Measurements from ENCODE around the gene CTPS2.

GRCh38 chrX:16665089-16665488, 47.4 kb downstream of the CTPS2 start:
- TF ChIP-seq POLR2A (IDR thresholded peaks at IDR 0.05) (no peak), CTCF (IDR thresholded peaks at IDR 0.05) (no peak)
